HepG2 (cell line): ENCODE measurements around the gene STX8. TPM values are rescaled to one million over a fixed set of nuclear protein-coding genes. Genes with fewer than 3 reads are reported as not detected.

Source experiments
- ATAC-seq: fragments of 200-7000 bp; cut with Tn5 transposase; 3 replicates; pipeline ENCODE4 v1.9.1; 2020; ENCODE audit warnings: mild to moderate bottlenecking, moderate library complexity
- BruUV-seq: library from RNA; stranded (reverse); fragments of 400-500 nt; replicated peaks from 2 replicates; lab custom pipeline; 2021; lab: Mats Ljungman, UMichigan
- CTCF ChIA-PET: fragments of 300-600 bp; formaldehyde crosslinking; extraction: SDS; loops from one replicate; lab custom pipeline; 2021; ENCODE audit warnings: low total read pairs, inconsistent platforms, low intra/inter-chr PET ratio; lab: Yijun Ruan, JAX
- POLR2A ChIA-PET: fragments of 350-600 bp; sonication (Branson Sonifier 250); formaldehyde crosslinking; loops from one replicate; lab custom pipeline; 2020; ENCODE audit warnings: antibody characterized with exemption, inconsistent platforms; lab: Yijun Ruan, JAX
- DNase-seq: peaks from one replicate; pipeline ENCODE4 v3.0.0-alpha.2; 2015; ENCODE audit warnings: low spot score
- FAIRE-seq: peaks from 3 replicates; lab custom pipeline; 2011; peaks lifted over from hg19 to GRCh38; lab: Jason Lieb, UNC
- H2AFZ ChIP-seq: one replicate; pipeline ENCODE4 v1.6.1; 2011; ENCODE audit warnings: low read length, inconsistent platforms
- H3K27ac ChIP-seq: fragments of 300-600 bp; 3 replicates; pipeline ENCODE4 v1.8.0; 2011; ENCODE audit warnings: mixed run types, mild to moderate bottlenecking, mixed read lengths, low read length, inconsistent platforms; ENCODE audit not compliant: insufficient read depth; ENCODE audit errors: extremely low read length
- H3K27me3 ChIP-seq, 2 experiments: fragments of 200-600 bp in 1 of 2; 2 replicates in 1 of 2; 3 replicates in 1 of 2; pipeline versions ENCODE4 v1.6.0 to v1.8.0; 2011; ENCODE audit warnings: low read length in 2 of 2, mild to moderate bottlenecking in 2 of 2, moderate library complexity in 2 of 2, inconsistent platforms in 1 of 2; ENCODE audit not compliant: insufficient read depth in 2 of 2, control insufficient read depth in 1 of 2
- H3K36me3 ChIP-seq, 2 experiments: fragments of 200-600 bp in 1 of 2; replicated peaks in 1 of 2; 2 replicates in 1 of 2; 3 replicates in 1 of 2; pipeline versions ENCODE4 v1.5.1 to v1.8.0; 2011; ENCODE audit warnings: low read length in 2 of 2, inconsistent platforms in 1 of 2; ENCODE audit not compliant: insufficient read depth in 2 of 2, control insufficient read depth in 1 of 2
- H3K4me1 ChIP-seq: 2 replicates; pipeline ENCODE4 v1.5.1; 2012; ENCODE audit warnings: low read length, inconsistent platforms; ENCODE audit not compliant: insufficient read depth
- H3K4me2 ChIP-seq: 2 replicates; pipeline ENCODE4 v1.6.0; 2011; ENCODE audit warnings: low read depth, low read length, inconsistent platforms
- H3K4me3 ChIP-seq, 3 experiments: fragments of 200-600 bp in 1 of 3; sonication (generic), shearing (Covaris generic) in 1 of 3; replicated peaks in 1 of 3; 2 replicates each; pipeline ENCODE4 v1.5.1; 2011 to 2016; ENCODE audit warnings: low read length in 3 of 3, inconsistent platforms in 2 of 3, low read depth in 2 of 3, mild to moderate bottlenecking in 2 of 3, control low read depth in 1 of 3, mixed read lengths in 1 of 3; ENCODE audit not compliant: insufficient read depth in 1 of 3
- H3K79me2 ChIP-seq: one replicate; pipeline ENCODE4 v1.6.1; 2011; ENCODE audit warnings: low read length, inconsistent platforms; ENCODE audit not compliant: insufficient read depth
- H3K9ac ChIP-seq: 2 replicates; pipeline ENCODE4 v1.6.0; 2011; ENCODE audit warnings: mild to moderate bottlenecking, low read depth, low read length, inconsistent platforms; ENCODE audit not compliant: insufficient read depth
- H3K9me3 ChIP-seq: 2 replicates; pipeline ENCODE4 v1.5.1; 2012; ENCODE audit warnings: mild to moderate bottlenecking, low read length
- H4K20me1 ChIP-seq: 2 replicates; pipeline ENCODE4 v1.6.0; 2011; ENCODE audit warnings: inconsistent platforms, mild to moderate bottlenecking, low read length, moderate library complexity; ENCODE audit not compliant: insufficient read depth
- FOSL1 ChIP-seq: sonication (generic); formaldehyde crosslinking; IDR thresholded peaks from 2 replicates; pipeline ENCODE4 v1.9.0; 2021; ENCODE audit warnings: missing genetic modification reagents, borderline replicate concordance
- HMGXB4 ChIP-seq, 2 experiments: sonication (generic) in 1 of 2; formaldehyde crosslinking in 1 of 2; IDR thresholded peaks; 2 replicates each; pipeline versions ENCODE4 v1.4.0 to v1.6.1; 2018 to 2020; ENCODE audit warnings: missing genetic modification reagents in 2 of 2, borderline replicate concordance in 1 of 2, low read depth in 1 of 2, mild to moderate bottlenecking in 1 of 2, missing biosample characterization in 1 of 2
- IRF9 ChIP-seq: sonication (generic); formaldehyde crosslinking; IDR thresholded peaks from 2 replicates; pipeline ENCODE4 v1.8.0; 2022; ENCODE audit warnings: missing genetic modification reagents, mild to moderate bottlenecking, borderline replicate concordance
- LBX2 ChIP-seq: sonication (generic); formaldehyde crosslinking; IDR thresholded peaks from 2 replicates; pipeline ENCODE4 v1.5.0; 2020; ENCODE audit warnings: missing genetic modification reagents, mild to moderate bottlenecking, borderline replicate concordance
- POLR2A ChIP-seq, 2 experiments: IDR thresholded peaks; 2 replicates each; pipeline ENCODE4 v1.6.1; 2011; ENCODE audit warnings: low read depth in 2 of 2, low read length in 2 of 2, mild to moderate bottlenecking in 1 of 2, moderate library complexity in 1 of 2; ENCODE audit not compliant: insufficient read depth in 1 of 2
- RCOR2 ChIP-seq: IDR thresholded peaks from 2 replicates; pipeline ENCODE4 v1.6.1; 2016; ENCODE audit warnings: missing biosample characterization, missing genetic modification reagents
- SOX13 ChIP-seq, 3 experiments: fragments of 450-650 bp in 1 of 3; sonication (generic) in 1 of 3; formaldehyde crosslinking in 1 of 3; IDR thresholded peaks in 2 of 3; conservative IDR thresholded peaks in 1 of 3; 2 replicates each; pipeline versions ENCODE4 v1.5.0 to v1.6.1; 2016 to 2020; ENCODE audit warnings: antibody characterized with exemption in 1 of 3, mild to moderate bottlenecking in 1 of 3, missing compliant biosample characterization in 1 of 3, missing genetic modification reagents in 1 of 3, moderate library complexity in 1 of 3
- TCF7L2 ChIP-seq: IDR thresholded peaks from 2 replicates; pipeline ENCODE4 v1.6.1; 2011; ENCODE audit warnings: mild to moderate bottlenecking, low read depth, low read length, moderate library complexity
- TP53 ChIP-seq: sonication (generic); formaldehyde crosslinking; conservative IDR thresholded peaks from 2 replicates; pipeline ENCODE4 v1.4.0; 2020; ENCODE audit warnings: missing genetic modification reagents
- ZNF205 ChIP-seq: IDR thresholded peaks from 2 replicates; pipeline ENCODE4 v1.6.1; 2018; ENCODE audit warnings: missing biosample characterization, missing genetic modification reagents
- ZNF224 ChIP-seq: sonication (generic); formaldehyde crosslinking; IDR thresholded peaks from 2 replicates; pipeline ENCODE4 v1.5.0; 2020; ENCODE audit warnings: mild to moderate bottlenecking, missing genetic modification reagents
- ZNF335 ChIP-seq: sonication (generic); formaldehyde crosslinking; IDR thresholded peaks from 2 replicates; pipeline ENCODE4 v1.4.0; 2020; ENCODE audit warnings: missing genetic modification reagents
- ZNF33B ChIP-seq: sonication (generic); formaldehyde crosslinking; IDR thresholded peaks from 2 replicates; pipeline ENCODE4 v1.5.1; 2020; ENCODE audit warnings: mild to moderate bottlenecking, missing genetic modification reagents
- ZNF713 ChIP-seq: sonication (generic); formaldehyde crosslinking; IDR thresholded peaks from 2 replicates; pipeline ENCODE4 v1.4.0; 2020; ENCODE audit warnings: mild to moderate bottlenecking, missing genetic modification reagents
- ZSCAN21 ChIP-seq: sonication (generic); formaldehyde crosslinking; IDR thresholded peaks from 2 replicates; pipeline ENCODE4 v1.8.0; 2022; ENCODE audit warnings: mild to moderate bottlenecking, missing genetic modification reagents, moderate library complexity, borderline replicate concordance
- WGBS: methylation state at CpG from one replicate; pipeline ENCODE4 v1.1.6; 2017; ENCODE audit warnings: low lambda C conversion rate; 5-methylcytosine and 5-hydroxymethylcytosine counted together
- in situ Hi-C: cut with HindIII; loops from 2 replicates; pipeline ENCODE4 v1.10.0; 2017; ENCODE audit warnings: low pct_unique_long_range_greater_than_20kb; ENCODE audit not compliant: extremely low pct_ligation_motif_present
- intact Hi-C: fragments of 100-400 bp; cut with micrococcal nuclease; formaldehyde crosslinking; loops from one replicate; pipeline ENCODE4 v1.10.0; 2022; ENCODE audit not compliant: unreplicated experiment
- polyA plus RNA-seq, 8 experiments: library from polyadenylated mRNA; depleted of rRNA in 3 of 8; stranded (reverse) in 7 of 8; unstranded in 1 of 8; fragments of >200 nt; fragmentation: Illumina TruSeq in 4 of 8; extraction: Trizol in 4 of 8; gene quantifications; 2 replicates each; pipeline versions ENCODE4 v1.2.1 to v1.2.3, GENCODE V29; 2011 to 2016; ENCODE audit warnings: low read depth in 4 of 8, missing spikeins in 1 of 8, mixed read lengths in 1 of 8; ENCODE audit not compliant: insufficient read depth in 1 of 8
- total RNA-seq, 5 experiments: library from RNA; depleted of rRNA; stranded (reverse); fragments of >200 nt; fragmentation: Illumina TruSeq; extraction: Trizol; gene quantifications; 2 replicates each; pipeline ENCODE4 v1.2.3, GENCODE V29; 2016; ENCODE audit warnings: low read depth in 1 of 5

The STX8 gene
- total and polyA plus RNA-seq, 2 of the 13 experiments (the other 11 are each of a cell fraction or from before 2014, with no cell fraction given) = 36.4 to 53.6 TPM

GRCh38 chr17:9242983-9243382 is 332.6 kb downstream of the STX8 start:
- Histone ChIP-seq H3K4me2 (no peak overlapping the region), H3K27ac (no peak overlapping the region), H3K9me3 (no peaks in the 10 kb centered on the region), H3K79me2 (no peaks in the 10 kb centered on the region), H4K20me1 (no peaks in the 10 kb centered on the region), H2AFZ (no peak overlapping the region), H3K4me1 (peaks cover 32% of the 10 kb centered on the region), H3K9ac (no peak overlapping the region), H3K36me3 (no peaks in the 10 kb centered on the region), H3K4me3 (no peak overlapping the region), H3K27me3 (no peaks in the 10 kb centered on the region)
- no TSS peak for BruUV-seq
- ChIA-PET CTCF (no interaction called here), POLR2A (no interaction called here)
- in situ Hi-C loops (no loop called here), intact Hi-C loops (no loop called here)
- no peak for ATAC-seq
- 96% methylated on average over 3 of the region's 8 CpGs for WGBS
- DNase-seq = no peak
- no peak for FAIRE-seq
- no peak for TF ChIP-seq ZNF224 (CRISPR knock-in tag)
- no peak for TF ChIP-seq ZNF335 (CRISPR knock-in tag)
- TF ChIP-seq SOX13 (IDR thresholded peaks at IDR 0.05) = no peak
- TF ChIP-seq SOX13 (CRISPR knock-in tag; conservative IDR thresholded peaks at IDR 0.05 in 1 of 2, IDR thresholded peaks at IDR 0.05 in 1 of 2) = no peak
- TF ChIP-seq ZNF33B (CRISPR knock-in tag) = no peak
- no peak for TF ChIP-seq ZNF713 (CRISPR knock-in tag)
- TF ChIP-seq TP53 = no peak
- no peak for TF ChIP-seq TCF7L2
- TF ChIP-seq RCOR2 (CRISPR knock-in tag) = no peak
- TF ChIP-seq HMGXB4 (CRISPR knock-in tag; IDR thresholded peaks at IDR 0.05; ENCODE audit: borderline replicate concordance in 1 of 2, low read depth in 1 of 2) = no peak
- TF ChIP-seq ZSCAN21 (CRISPR knock-in tag) = no peak
- TF ChIP-seq ZNF205 (CRISPR knock-in tag) = no peak
- TF ChIP-seq POLR2A (IDR thresholded peaks at IDR 0.05; ENCODE audit: insufficient read depth in 1 of 2, low read depth in 2 of 2, low read length in 2 of 2) = no peak
- TF ChIP-seq IRF9 (CRISPR knock-in tag) = no peak
- no peak for TF ChIP-seq LBX2 (CRISPR knock-in tag)
- TF ChIP-seq FOSL1 = no peak
